A673 (cell line): Measurements from ENCODE around the gene AKT3. TPM values are rescaled to one million over a fixed set of nuclear protein-coding genes. Genes with fewer than 3 reads are reported as not detected.

Experiments used
- BruUV-seq: library from RNA; stranded (reverse); fragments of 400-500 nt; replicated peaks from 2 replicates; lab custom pipeline; 2021; lab: Mats Ljungman, UMichigan
- CTCF ChIA-PET: fragments of 300-600 bp; sonication (Branson Sonifier 250); formaldehyde crosslinking; loops from one replicate; lab custom pipeline; 2022; ENCODE audit warnings: antibody characterized with exemption; lab: Charles Lee
- POLR2A ChIA-PET: fragments of 300-600 bp; sonication (Branson Sonifier 250); formaldehyde crosslinking; loops from one replicate; lab custom pipeline; 2022; ENCODE audit warnings: antibody characterized with exemption; ENCODE audit not compliant: low non-redundant PET; lab: Charles Lee
- DNase-seq: peaks from one replicate; pipeline ENCODE4 v3.0.0-alpha.2; 2015; ENCODE audit warnings: low spot score
- H3K27ac ChIP-seq: fragments of 200-600 bp; sonication (generic); 2 replicates; pipeline ENCODE4 v1.5.1; 2016; ENCODE audit warnings: mixed run types, low read depth, mild to moderate bottlenecking, mixed read lengths, antibody characterized with exemption, low read length; ENCODE audit not compliant: poor library complexity, severe bottlenecking
- H3K27me3 ChIP-seq: fragments of 200-600 bp; sonication (generic); replicated peaks from 2 replicates; pipeline ENCODE4 v1.6.1; 2017; ENCODE audit warnings: mixed run types, low read depth, mild to moderate bottlenecking, mixed read lengths, antibody characterized with exemption, low read length; ENCODE audit not compliant: insufficient read depth, poor library complexity
- H3K36me3 ChIP-seq: fragments of 200-600 bp; sonication (generic); 2 replicates; pipeline ENCODE4 v1.6.1; 2016; ENCODE audit warnings: mixed run types, mild to moderate bottlenecking, mixed read lengths, antibody characterized with exemption, low read length; ENCODE audit not compliant: insufficient read depth, poor library complexity, severe bottlenecking
- H3K4me1 ChIP-seq: fragments of 200-600 bp; sonication (generic); 2 replicates; pipeline ENCODE4 v1.6.1; 2017; ENCODE audit warnings: mixed run types, mild to moderate bottlenecking, mixed read lengths, antibody characterized with exemption, low read length; ENCODE audit not compliant: insufficient read depth, poor library complexity, severe bottlenecking
- H3K4me3 ChIP-seq: fragments of 200-600 bp; sonication (generic); 2 replicates; pipeline ENCODE4 v1.5.1; 2016; ENCODE audit warnings: low read depth, mixed run types, mild to moderate bottlenecking, mixed read lengths, low read length; ENCODE audit not compliant: poor library complexity, severe bottlenecking
- H3K9me3 ChIP-seq: fragments of 200-600 bp; sonication (generic); 2 replicates; pipeline ENCODE4 v1.6.1; 2016; ENCODE audit warnings: mixed run types, low read depth, mild to moderate bottlenecking, mixed read lengths, antibody characterized with exemption, low read length; ENCODE audit not compliant: poor library complexity, severe bottlenecking
- CTCF ChIP-seq: fragments of 300-800, 200-600 bp; sonication (generic); conservative IDR thresholded peaks from 2 replicates; pipeline ENCODE4 v1.5.1; 2017; ENCODE audit warnings: low read depth, mild to moderate bottlenecking, antibody characterized with exemption, low read length, moderate library complexity, mixed read lengths
- EZH2 ChIP-seq: fragments of 200-600 bp; sonication (generic); IDR thresholded peaks from 2 replicates; pipeline ENCODE4 v1.6.1; 2017; ENCODE audit warnings: borderline replicate concordance, low read depth, mild to moderate bottlenecking, mixed read lengths, antibody characterized with exemption, low read length; ENCODE audit not compliant: poor library complexity, severe bottlenecking
- intact Hi-C: fragments of 100-400 bp; cut with micrococcal nuclease; formaldehyde crosslinking; loops from one replicate; pipeline ENCODE4 v1.10.0; 2022; ENCODE audit not compliant: unreplicated experiment
- total RNA-seq: library from RNA; stranded (reverse); gene quantifications from 2 replicates; pipeline ENCODE4 v1.2.3, GENCODE V29; 2021

The AKT3 gene
- total RNA-seq, 1 experiment from 2014 or later = 14.4 TPM

GRCh38 chr1:243841507-243841906, 8.5 kb downstream of the AKT3 start:
- Histone ChIP-seq H3K4me1 (no peaks in the 10 kb centered on the region), H3K36me3 (no peaks in the 10 kb centered on the region), H3K4me3 (no peak overlapping the region), H3K27ac (no peak overlapping the region), H3K9me3 (no peaks in the 10 kb centered on the region), H3K27me3 (no peaks in the 10 kb centered on the region)
- intact Hi-C loops = no loop called here
- POLR2A ChIA-PET = no interaction called here
- TF ChIP-seq EZH2 (no peak), CTCF (no peak)
- BruUV-seq = no TSS peak
- no peak for DNase-seq
- CTCF ChIA-PET = no interaction called here

DNA sequence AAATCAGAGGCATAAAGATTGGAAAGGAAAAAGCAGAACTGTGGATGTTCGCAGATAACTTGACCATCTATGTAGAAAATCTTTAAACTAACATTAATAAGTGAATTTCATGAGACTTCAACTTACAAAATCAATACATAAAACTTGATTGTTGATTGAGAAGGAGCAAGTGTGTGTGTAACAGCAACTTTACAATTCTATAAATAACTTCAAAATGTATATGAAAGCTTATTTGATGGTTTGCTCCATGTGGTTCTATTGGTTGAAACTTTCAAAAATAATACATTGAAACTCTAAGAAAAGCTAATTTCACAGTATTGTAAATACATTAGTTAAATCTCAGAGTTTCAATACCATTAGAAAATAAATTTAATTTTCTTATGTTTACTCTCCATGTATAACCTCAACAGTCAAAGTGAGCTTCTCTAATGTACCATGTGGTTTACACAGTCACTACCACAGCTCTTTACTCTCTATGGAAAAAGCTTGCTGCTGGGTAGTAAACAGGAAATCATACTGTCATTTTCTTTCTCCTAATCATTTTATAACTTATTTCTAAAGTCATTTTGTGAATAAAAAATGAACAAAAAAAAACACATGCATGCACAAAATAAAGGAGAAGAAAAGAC, 12.0 kb downstream of the AKT3 start:
- Histone ChIP-seq H3K4me1 (no peaks in the 10 kb centered on the region), H3K27ac (no peak overlapping the region), H3K4me3 (no peak overlapping the region), H3K27me3 (no peaks in the 10 kb centered on the region), H3K36me3 (no peaks in the 10 kb centered on the region), H3K9me3 (no peaks in the 10 kb centered on the region)
- TF ChIP-seq EZH2 = no peak
- intact Hi-C loops = no loop called here
- DNase-seq = no peak
- POLR2A ChIA-PET = no interaction called here
- no TSS peak for BruUV-seq
- CTCF ChIA-PET = no interaction called here

DNA sequence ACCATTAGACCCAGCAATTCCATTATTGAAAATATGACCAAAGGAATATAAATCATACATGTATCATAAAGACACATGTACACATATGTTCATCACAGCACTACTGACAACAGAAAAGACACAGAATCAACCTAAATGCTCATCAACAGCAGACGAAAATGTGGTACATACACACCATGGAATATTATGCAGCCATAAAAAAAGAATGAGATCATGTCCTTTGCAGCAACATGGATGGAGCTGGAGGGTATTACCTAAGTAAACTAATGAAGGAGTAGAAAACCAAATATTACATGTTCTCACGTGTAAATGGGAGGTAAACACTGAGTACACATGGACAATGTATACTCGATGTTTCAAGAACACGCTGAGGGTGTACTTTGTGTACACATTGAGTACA, 15.9 kb downstream of the AKT3 start:
- CTCF ChIA-PET = no interaction called here
- no peak overlapping the region for H3K27ac ChIP-seq
- intact Hi-C loops = no loop called here
- H3K4me3 ChIP-seq = no peak overlapping the region
- no peak for DNase-seq
- no peaks in the 10 kb centered on the region for H3K4me1 ChIP-seq
- H3K9me3 ChIP-seq = no peaks in the 10 kb centered on the region
- TF ChIP-seq CTCF = no peak
- no peak for TF ChIP-seq EZH2
- no peaks in the 10 kb centered on the region for H3K36me3 ChIP-seq
- no peaks in the 10 kb centered on the region for H3K27me3 ChIP-seq
- no TSS peak for BruUV-seq
- POLR2A ChIA-PET = no interaction called here

GRCh38 chr1:243831463-243831862, 18.6 kb downstream of the AKT3 start:
- ChIA-PET POLR2A (no interaction called here), CTCF (no interaction called here)
- Histone ChIP-seq H3K4me3 (no peak overlapping the region), H3K27me3 (no peaks in the 10 kb centered on the region), H3K9me3 (no peaks in the 10 kb centered on the region), H3K36me3 (no peaks in the 10 kb centered on the region), H3K27ac (no peak overlapping the region), H3K4me1 (no peaks in the 10 kb centered on the region)
- DNase-seq = no peak
- intact Hi-C loops = no loop called here
- BruUV-seq = no TSS peak
- TF ChIP-seq CTCF = no peak
- no peak for TF ChIP-seq EZH2
